ENCODE results near the gene TBP.

DNA sequence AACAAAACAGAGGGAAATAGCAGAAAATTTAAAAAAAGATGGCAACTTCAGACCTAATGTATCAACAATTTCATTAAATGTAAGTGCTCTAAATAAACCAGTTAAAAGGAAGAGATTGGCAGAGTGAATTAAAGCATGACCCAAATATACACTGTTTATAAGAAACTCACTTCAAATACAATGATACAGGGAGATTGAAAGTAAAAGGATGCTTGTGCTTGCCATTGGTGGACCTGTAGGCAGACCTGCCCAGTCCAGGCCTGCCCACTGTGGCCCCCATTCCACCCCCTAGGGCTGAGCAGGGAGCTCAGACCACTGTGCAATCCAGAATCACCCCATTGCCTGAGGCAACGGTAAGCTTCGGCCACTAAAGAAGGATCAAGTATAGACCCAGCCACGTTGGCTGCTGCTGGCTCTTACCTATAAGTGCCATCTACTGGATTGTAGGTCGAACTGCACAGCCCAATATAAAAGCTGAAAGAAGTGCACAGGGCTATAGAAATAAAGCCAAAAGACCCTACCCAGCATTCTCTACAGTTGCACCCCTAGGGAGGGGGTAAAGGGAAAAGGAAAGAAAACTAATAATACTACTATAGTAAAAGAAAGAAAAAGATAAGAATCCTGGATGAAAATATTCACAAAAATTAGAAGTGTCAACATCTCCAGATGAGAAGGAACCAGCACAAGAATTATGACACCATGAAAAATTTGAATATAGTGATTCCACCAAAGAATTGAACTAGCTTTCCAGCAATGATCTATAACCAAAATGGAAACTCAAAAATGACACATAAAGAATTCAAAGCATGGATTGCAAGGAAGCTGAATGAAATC, 37.2 kb upstream of the TBP start:
- TF ChIP-seq, protein P1, sequence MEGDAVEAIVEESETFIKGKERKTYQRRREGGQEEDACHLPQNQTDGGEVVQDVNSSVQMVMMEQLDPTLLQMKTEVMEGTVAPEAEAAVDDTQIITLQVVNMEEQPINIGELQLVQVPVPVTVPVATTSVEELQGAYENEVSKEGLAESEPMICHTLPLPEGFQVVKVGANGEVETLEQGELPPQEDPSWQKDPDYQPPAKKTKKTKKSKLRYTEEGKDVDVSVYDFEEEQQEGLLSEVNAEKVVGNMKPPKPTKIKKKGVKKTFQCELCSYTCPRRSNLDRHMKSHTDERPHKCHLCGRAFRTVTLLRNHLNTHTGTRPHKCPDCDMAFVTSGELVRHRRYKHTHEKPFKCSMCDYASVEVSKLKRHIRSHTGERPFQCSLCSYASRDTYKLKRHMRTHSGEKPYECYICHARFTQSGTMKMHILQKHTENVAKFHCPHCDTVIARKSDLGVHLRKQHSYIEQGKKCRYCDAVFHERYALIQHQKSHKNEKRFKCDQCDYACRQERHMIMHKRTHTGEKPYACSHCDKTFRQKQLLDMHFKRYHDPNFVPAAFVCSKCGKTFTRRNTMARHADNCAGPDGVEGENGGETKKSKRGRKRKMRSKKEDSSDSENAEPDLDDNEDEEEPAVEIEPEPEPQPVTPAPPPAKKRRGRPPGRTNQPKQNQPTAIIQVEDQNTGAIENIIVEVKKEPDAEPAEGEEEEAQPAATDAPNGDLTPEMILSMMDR (IDR thresholded peaks at IDR 0.05; ENCODE audit: poor library complexity) = peak; percentile 71
- TF ChIP-seq EZH2 (IDR thresholded peaks at IDR 0.05; ENCODE audit: borderline replicate concordance) = no peak

All from hepatocyte (in vitro differentiated cells).